ENCODE measurements around the gene U2AF2.

- TF ChIP-seq, protein P1, sequence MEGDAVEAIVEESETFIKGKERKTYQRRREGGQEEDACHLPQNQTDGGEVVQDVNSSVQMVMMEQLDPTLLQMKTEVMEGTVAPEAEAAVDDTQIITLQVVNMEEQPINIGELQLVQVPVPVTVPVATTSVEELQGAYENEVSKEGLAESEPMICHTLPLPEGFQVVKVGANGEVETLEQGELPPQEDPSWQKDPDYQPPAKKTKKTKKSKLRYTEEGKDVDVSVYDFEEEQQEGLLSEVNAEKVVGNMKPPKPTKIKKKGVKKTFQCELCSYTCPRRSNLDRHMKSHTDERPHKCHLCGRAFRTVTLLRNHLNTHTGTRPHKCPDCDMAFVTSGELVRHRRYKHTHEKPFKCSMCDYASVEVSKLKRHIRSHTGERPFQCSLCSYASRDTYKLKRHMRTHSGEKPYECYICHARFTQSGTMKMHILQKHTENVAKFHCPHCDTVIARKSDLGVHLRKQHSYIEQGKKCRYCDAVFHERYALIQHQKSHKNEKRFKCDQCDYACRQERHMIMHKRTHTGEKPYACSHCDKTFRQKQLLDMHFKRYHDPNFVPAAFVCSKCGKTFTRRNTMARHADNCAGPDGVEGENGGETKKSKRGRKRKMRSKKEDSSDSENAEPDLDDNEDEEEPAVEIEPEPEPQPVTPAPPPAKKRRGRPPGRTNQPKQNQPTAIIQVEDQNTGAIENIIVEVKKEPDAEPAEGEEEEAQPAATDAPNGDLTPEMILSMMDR (conservative IDR thresholded peaks at IDR 0.05; ENCODE audit: low read depth in 2 of 2), result no peak
- no peak for TF ChIP-seq EZH2phosphoT487 (IDR thresholded peaks at IDR 0.05; ENCODE audit: unreplicated experiment)
- no peak for TF ChIP-seq NANOG (IDR thresholded peaks at IDR 0.05; ENCODE audit: borderline replicate concordance)
- no peak for TF ChIP-seq POLR2AphosphoS5 (IDR thresholded peaks at IDR 0.05; ENCODE audit: low read depth)
- TF ChIP-seq, protein P2, sequence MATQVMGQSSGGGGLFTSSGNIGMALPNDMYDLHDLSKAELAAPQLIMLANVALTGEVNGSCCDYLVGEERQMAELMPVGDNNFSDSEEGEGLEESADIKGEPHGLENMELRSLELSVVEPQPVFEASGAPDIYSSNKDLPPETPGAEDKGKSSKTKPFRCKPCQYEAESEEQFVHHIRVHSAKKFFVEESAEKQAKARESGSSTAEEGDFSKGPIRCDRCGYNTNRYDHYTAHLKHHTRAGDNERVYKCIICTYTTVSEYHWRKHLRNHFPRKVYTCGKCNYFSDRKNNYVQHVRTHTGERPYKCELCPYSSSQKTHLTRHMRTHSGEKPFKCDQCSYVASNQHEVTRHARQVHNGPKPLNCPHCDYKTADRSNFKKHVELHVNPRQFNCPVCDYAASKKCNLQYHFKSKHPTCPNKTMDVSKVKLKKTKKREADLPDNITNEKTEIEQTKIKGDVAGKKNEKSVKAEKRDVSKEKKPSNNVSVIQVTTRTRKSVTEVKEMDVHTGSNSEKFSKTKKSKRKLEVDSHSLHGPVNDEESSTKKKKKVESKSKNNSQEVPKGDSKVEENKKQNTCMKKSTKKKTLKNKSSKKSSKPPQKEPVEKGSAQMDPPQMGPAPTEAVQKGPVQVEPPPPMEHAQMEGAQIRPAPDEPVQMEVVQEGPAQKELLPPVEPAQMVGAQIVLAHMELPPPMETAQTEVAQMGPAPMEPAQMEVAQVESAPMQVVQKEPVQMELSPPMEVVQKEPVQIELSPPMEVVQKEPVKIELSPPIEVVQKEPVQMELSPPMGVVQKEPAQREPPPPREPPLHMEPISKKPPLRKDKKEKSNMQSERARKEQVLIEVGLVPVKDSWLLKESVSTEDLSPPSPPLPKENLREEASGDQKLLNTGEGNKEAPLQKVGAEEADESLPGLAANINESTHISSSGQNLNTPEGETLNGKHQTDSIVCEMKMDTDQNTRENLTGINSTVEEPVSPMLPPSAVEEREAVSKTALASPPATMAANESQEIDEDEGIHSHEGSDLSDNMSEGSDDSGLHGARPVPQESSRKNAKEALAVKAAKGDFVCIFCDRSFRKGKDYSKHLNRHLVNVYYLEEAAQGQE (IDR thresholded peaks at IDR 0.05; ENCODE audit: unreplicated experiment), result no peak
- TF ChIP-seq EZH2 (IDR thresholded peaks at IDR 0.05; ENCODE audit: low read depth, unreplicated experiment), result no peak
- TF ChIP-seq ZNF114 (CRISPR knock-in tag; IDR thresholded peaks at IDR 0.05), result no peak
- no peak for TF ChIP-seq ETS1 (IDR thresholded peaks at IDR 0.05)
- TF ChIP-seq, protein P3, sequence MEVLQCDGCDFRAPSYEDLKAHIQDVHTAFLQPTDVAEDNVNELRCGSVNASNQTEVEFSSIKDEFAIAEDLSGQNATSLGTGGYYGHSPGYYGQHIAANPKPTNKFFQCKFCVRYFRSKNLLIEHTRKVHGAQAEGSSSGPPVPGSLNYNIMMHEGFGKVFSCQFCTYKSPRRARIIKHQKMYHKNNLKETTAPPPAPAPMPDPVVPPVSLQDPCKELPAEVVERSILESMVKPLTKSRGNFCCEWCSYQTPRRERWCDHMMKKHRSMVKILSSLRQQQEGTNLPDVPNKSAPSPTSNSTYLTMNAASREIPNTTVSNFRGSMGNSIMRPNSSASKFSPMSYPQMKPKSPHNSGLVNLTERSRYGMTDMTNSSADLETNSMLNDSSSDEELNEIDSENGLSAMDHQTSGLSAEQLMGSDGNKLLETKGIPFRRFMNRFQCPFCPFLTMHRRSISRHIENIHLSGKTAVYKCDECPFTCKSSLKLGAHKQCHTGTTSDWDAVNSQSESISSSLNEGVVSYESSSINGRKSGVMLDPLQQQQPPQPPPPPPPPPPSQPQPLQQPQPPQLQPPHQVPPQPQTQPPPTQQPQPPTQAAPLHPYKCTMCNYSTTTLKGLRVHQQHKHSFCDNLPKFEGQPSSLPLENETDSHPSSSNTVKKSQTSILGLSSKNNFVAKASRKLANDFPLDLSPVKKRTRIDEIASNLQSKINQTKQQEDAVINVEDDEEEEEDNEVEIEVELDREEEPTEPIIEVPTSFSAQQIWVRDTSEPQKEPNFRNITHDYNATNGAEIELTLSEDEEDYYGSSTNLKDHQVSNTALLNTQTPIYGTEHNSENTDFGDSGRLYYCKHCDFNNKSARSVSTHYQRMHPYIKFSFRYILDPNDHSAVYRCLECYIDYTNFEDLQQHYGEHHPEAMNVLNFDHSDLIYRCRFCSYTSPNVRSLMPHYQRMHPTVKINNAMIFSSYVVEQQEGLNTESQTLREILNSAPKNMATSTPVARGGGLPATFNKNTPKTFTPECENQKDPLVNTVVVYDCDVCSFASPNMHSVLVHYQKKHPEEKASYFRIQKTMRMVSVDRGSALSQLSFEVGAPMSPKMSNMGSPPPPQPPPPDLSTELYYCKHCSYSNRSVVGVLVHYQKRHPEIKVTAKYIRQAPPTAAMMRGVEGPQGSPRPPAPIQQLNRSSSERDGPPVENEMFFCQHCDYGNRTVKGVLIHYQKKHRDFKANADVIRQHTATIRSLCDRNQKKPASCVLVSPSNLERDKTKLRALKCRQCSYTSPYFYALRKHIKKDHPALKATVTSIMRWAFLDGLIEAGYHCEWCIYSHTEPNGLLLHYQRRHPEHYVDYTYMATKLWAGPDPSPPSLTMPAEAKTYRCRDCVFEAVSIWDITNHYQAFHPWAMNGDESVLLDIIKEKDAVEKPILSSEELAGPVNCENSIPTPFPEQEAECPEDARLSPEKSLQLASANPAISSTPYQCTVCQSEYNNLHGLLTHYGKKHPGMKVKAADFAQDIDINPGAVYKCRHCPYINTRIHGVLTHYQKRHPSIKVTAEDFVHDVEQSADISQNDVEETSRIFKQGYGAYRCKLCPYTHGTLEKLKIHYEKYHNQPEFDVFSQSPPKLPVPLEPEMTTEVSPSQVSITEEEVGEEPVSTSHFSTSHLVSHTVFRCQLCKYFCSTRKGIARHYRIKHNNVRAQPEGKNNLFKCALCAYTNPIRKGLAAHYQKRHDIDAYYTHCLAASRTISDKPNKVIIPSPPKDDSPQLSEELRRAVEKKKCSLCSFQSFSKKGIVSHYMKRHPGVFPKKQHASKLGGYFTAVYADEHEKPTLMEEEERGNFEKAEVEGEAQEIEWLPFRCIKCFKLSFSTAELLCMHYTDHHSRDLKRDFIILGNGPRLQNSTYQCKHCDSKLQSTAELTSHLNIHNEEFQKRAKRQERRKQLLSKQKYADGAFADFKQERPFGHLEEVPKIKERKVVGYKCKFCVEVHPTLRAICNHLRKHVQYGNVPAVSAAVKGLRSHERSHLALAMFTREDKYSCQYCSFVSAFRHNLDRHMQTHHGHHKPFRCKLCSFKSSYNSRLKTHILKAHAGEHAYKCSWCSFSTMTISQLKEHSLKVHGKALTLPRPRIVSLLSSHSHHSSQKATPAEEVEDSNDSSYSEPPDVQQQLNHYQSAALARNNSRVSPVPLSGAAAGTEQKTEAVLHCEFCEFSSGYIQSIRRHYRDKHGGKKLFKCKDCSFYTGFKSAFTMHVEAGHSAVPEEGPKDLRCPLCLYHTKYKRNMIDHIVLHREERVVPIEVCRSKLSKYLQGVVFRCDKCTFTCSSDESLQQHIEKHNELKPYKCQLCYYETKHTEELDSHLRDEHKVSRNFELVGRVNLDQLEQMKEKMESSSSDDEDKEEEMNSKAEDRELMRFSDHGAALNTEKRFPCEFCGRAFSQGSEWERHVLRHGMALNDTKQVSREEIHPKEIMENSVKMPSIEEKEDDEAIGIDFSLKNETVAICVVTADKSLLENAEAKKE (CRISPR knock-in tag; IDR thresholded peaks at IDR 0.05), result no peak
- no peak for TF ChIP-seq ZNF331 (CRISPR knock-in tag; IDR thresholded peaks at IDR 0.05; ENCODE audit: low read depth)
- no peak for TF ChIP-seq CREB1 (CRISPR knock-in tag; IDR thresholded peaks at IDR 0.05; ENCODE audit: low read depth)
- TF ChIP-seq STAT1 (IDR thresholded peaks at IDR 0.05; ENCODE audit: unreplicated experiment), result no peak
- no peak for TF ChIP-seq JUNB (IDR thresholded peaks at IDR 0.05; ENCODE audit: unreplicated experiment)
Measured at GRCh38 chr19:55690769-55691545, 36.1 kb downstream of the U2AF2 start.

Data from GM23338 (cell line).